DND-41 (cell line): Measurements from ENCODE around the gene INO80.

Source experiments
- ATAC-seq: fragments of 200-7000 bp; cut with Tn5 transposase; 3 replicates; pipeline ENCODE4 v1.9.1; 2021; ENCODE audit warnings: low read depth; ENCODE audit not compliant: insufficient read depth
- DNase-seq: peaks from one replicate; pipeline ENCODE4 v3.0.0-alpha.2; 2020
- H2AFZ ChIP-seq: 2 replicates; pipeline ENCODE4 v1.6.0; 2012; ENCODE audit warnings: low read depth, low read length
- H3K27ac ChIP-seq: 2 replicates; pipeline ENCODE4 v1.5.1; 2012; ENCODE audit warnings: low read length, inconsistent platforms
- H3K27me3 ChIP-seq: fragments of 200-600 bp; sonication (generic); 2 replicates; pipeline ENCODE4 v1.6.0; 2012; ENCODE audit warnings: low read length, mild to moderate bottlenecking, inconsistent platforms; ENCODE audit not compliant: insufficient read depth, poor library complexity
- H3K36me3 ChIP-seq: 2 replicates; pipeline ENCODE4 v1.5.1; 2012; ENCODE audit warnings: low read length, inconsistent platforms; ENCODE audit not compliant: insufficient read depth
- H3K4me1 ChIP-seq: 2 replicates; pipeline ENCODE4 v1.5.1; 2012; ENCODE audit warnings: mild to moderate bottlenecking, low read length; ENCODE audit not compliant: insufficient read depth
- H3K4me2 ChIP-seq: 2 replicates; pipeline ENCODE4 v1.6.0; 2012; ENCODE audit warnings: mild to moderate bottlenecking, moderate library complexity, low read length, inconsistent platforms; ENCODE audit not compliant: insufficient read depth
- H3K4me3 ChIP-seq, 2 experiments: fragments of 200-600 bp in 1 of 2; shearing (Covaris generic) in 1 of 2; 2 replicates each; pipeline ENCODE4 v1.5.1; 2012 to 2016; ENCODE audit warnings: inconsistent platforms in 2 of 2, low read length in 2 of 2, mild to moderate bottlenecking in 2 of 2, low read depth in 1 of 2, moderate library complexity in 1 of 2
- H3K79me2 ChIP-seq: 2 replicates; pipeline ENCODE4 v1.6.0; 2012; ENCODE audit warnings: low read length, inconsistent platforms; ENCODE audit not compliant: insufficient read depth
- H3K9ac ChIP-seq: 2 replicates; pipeline ENCODE4 v1.6.0; 2012; ENCODE audit warnings: low read depth, mild to moderate bottlenecking, inconsistent platforms, low read length, moderate library complexity
- H3K9me3 ChIP-seq: 2 replicates; pipeline ENCODE4 v1.5.1; 2012; ENCODE audit warnings: low read length, moderate library complexity, mild to moderate bottlenecking, inconsistent platforms; ENCODE audit not compliant: insufficient read depth, severe bottlenecking
- H4K20me1 ChIP-seq: 2 replicates; pipeline ENCODE4 v1.6.0; 2012; ENCODE audit warnings: low read length; ENCODE audit not compliant: insufficient read depth
- EZH2 ChIP-seq: IDR thresholded peaks from 3 replicates; pipeline ENCODE4 v1.6.1; 2012; ENCODE audit warnings: borderline replicate concordance, low read depth, mild to moderate bottlenecking, moderate library complexity, low read length, inconsistent platforms; ENCODE audit not compliant: severe bottlenecking
- TF ChIP-seq, protein P1 (sequence below): IDR thresholded peaks from 2 replicates; pipeline ENCODE4 v1.5.1; 2012; ENCODE audit warnings: borderline replicate concordance, low read length, moderate library complexity, mild to moderate bottlenecking; ENCODE audit not compliant: poor library complexity, severe bottlenecking; ENCODE audit errors: extremely low read depth

The INO80 gene

GRCh38 chr15:40936709-40937666, 179.1 kb downstream of the INO80 start:
- Histone ChIP-seq H2AFZ (no peak overlapping the region), H3K4me2 (no peak overlapping the region), H3K4me3 (no peak overlapping the region), H3K4me1 (peaks cover 21% of the 10 kb centered on the region), H4K20me1 (peaks cover 8% of the 10 kb centered on the region), H3K27ac (no peak overlapping the region), H3K9ac (no peak overlapping the region), H3K9me3 (no peaks in the 10 kb centered on the region), H3K36me3 (no peaks in the 10 kb centered on the region), H3K27me3 (peaks cover 4% of the 10 kb centered on the region), H3K79me2 (no peaks in the 10 kb centered on the region)
- TF ChIP-seq, protein P1, sequence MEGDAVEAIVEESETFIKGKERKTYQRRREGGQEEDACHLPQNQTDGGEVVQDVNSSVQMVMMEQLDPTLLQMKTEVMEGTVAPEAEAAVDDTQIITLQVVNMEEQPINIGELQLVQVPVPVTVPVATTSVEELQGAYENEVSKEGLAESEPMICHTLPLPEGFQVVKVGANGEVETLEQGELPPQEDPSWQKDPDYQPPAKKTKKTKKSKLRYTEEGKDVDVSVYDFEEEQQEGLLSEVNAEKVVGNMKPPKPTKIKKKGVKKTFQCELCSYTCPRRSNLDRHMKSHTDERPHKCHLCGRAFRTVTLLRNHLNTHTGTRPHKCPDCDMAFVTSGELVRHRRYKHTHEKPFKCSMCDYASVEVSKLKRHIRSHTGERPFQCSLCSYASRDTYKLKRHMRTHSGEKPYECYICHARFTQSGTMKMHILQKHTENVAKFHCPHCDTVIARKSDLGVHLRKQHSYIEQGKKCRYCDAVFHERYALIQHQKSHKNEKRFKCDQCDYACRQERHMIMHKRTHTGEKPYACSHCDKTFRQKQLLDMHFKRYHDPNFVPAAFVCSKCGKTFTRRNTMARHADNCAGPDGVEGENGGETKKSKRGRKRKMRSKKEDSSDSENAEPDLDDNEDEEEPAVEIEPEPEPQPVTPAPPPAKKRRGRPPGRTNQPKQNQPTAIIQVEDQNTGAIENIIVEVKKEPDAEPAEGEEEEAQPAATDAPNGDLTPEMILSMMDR, result peak; percentile 29
- no peak for TF ChIP-seq EZH2
- DNase-seq (no peak), ATAC-seq (no peak)

- peaks cover 12% of the 10 kb centered on the region for H3K27me3 ChIP-seq
- no peak overlapping the region for H3K9ac ChIP-seq
- no peak for DNase-seq
- H3K79me2 ChIP-seq, result no peaks in the 10 kb centered on the region
- no peak overlapping the region for H3K27ac ChIP-seq
- no peak overlapping the region for H2AFZ ChIP-seq
- H3K4me3 ChIP-seq, result no peak overlapping the region
- H4K20me1 ChIP-seq, result peaks cover 15% of the 10 kb centered on the region
- H3K4me2 ChIP-seq, result no peak overlapping the region
- no peaks in the 10 kb centered on the region for H3K36me3 ChIP-seq
- no peak for ATAC-seq
- H3K9me3 ChIP-seq, result no peaks in the 10 kb centered on the region
- H3K4me1 ChIP-seq, result peaks cover 16% of the 10 kb centered on the region
- TF ChIP-seq EZH2, result no peak
- TF ChIP-seq, protein P1, result no peak
Measured at GRCh38 chr15:40936234-40936708, 179.8 kb downstream of the INO80 start.

GRCh38 chr15:40934457-40934856, 181.6 kb downstream of the INO80 start:
- Histone ChIP-seq H2AFZ (no peak overlapping the region), H3K27me3 (peaks cover 16% of the 10 kb centered on the region), H3K79me2 (no peaks in the 10 kb centered on the region), H4K20me1 (peaks cover 13% of the 10 kb centered on the region), H3K9ac (no peak overlapping the region), H3K36me3 (no peaks in the 10 kb centered on the region), H3K4me2 (no peak overlapping the region), H3K27ac (no peak overlapping the region), H3K4me3 (no peak overlapping the region), H3K9me3 (no peaks in the 10 kb centered on the region), H3K4me1 (peaks cover 7% of the 10 kb centered on the region; the same call in 1 of the 2 replicates)
- DNase-seq, result no peak
- ATAC-seq, result no peak
- TF ChIP-seq, protein P1, result no peak
- TF ChIP-seq EZH2, result no peak
